Esophagus muscularis mucosa (tissue), 4 donors: ENCODE results near the gene CD96.

ENCODE experiments used
- EP300 ChIP-seq: sonication (generic); formaldehyde crosslinking; IDR thresholded peaks from one replicate; pipeline ENCODE4 v1.6.1; 2017; ENCODE audit warnings: antibody characterized with exemption
- POLR2A ChIP-seq: fragments of 450-650 bp; IDR thresholded peaks from one replicate; pipeline ENCODE4 v1.6.1; 2017; ENCODE audit warnings: antibody characterized with exemption, moderate library complexity, mild to moderate bottlenecking, low read depth
- POLR2AphosphoS5 ChIP-seq, 2 donors: sonication (generic); formaldehyde crosslinking; IDR thresholded peaks; one replicate each; pipeline ENCODE4 v1.6.1; 2017; ENCODE audit warnings: antibody characterized with exemption in 2 of 2
- TF ChIP-seq, protein P1 (sequence below), 3 experiments: fragments of 200-600 bp in 2 of 3; fragments of 450-650 bp in 1 of 3; sonication (generic) in 2 of 3; IDR thresholded peaks; one replicate each; pipeline ENCODE4 v1.5.1; 2017 to 2019; ENCODE audit warnings: antibody characterized with exemption in 3 of 3, mild to moderate bottlenecking in 2 of 3, moderate library complexity in 1 of 3

DNA sequence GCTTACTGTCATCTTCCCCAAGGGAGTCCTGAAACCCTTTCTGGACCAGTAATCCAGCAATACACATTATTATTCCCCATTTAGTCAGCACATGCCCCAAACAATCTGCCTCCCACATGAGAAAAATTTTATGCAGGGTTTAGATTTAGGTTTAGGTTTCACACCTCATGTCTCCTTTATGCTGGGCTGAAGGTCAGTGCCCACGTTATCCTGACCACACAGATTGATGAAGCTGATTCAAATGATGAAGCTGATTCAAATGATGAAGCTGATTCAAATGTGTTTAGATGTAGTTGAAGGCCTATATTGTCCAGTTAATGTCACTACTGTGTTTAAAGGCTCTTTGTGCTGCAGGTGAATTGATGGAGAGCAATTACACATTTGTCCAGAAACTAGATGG is 71.3 kb downstream of the CD96 start:
- TF ChIP-seq, protein P1, sequence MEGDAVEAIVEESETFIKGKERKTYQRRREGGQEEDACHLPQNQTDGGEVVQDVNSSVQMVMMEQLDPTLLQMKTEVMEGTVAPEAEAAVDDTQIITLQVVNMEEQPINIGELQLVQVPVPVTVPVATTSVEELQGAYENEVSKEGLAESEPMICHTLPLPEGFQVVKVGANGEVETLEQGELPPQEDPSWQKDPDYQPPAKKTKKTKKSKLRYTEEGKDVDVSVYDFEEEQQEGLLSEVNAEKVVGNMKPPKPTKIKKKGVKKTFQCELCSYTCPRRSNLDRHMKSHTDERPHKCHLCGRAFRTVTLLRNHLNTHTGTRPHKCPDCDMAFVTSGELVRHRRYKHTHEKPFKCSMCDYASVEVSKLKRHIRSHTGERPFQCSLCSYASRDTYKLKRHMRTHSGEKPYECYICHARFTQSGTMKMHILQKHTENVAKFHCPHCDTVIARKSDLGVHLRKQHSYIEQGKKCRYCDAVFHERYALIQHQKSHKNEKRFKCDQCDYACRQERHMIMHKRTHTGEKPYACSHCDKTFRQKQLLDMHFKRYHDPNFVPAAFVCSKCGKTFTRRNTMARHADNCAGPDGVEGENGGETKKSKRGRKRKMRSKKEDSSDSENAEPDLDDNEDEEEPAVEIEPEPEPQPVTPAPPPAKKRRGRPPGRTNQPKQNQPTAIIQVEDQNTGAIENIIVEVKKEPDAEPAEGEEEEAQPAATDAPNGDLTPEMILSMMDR (IDR thresholded peaks at IDR 0.05) = no peak
- TF ChIP-seq POLR2A (no peak), POLR2AphosphoS5 (IDR thresholded peaks at IDR 0.05) (no peak), EP300 (no peak)
